ENCODE data around the gene SLC49A3. TPM values are rescaled to one million over a fixed set of nuclear protein-coding genes. Genes with fewer than 3 reads are reported as not detected.

The SLC49A3 gene
- total RNA-seq, 4 donors from 2014 or later = 9.4 to 21.1 (median 19.0) TPM

DNA sequence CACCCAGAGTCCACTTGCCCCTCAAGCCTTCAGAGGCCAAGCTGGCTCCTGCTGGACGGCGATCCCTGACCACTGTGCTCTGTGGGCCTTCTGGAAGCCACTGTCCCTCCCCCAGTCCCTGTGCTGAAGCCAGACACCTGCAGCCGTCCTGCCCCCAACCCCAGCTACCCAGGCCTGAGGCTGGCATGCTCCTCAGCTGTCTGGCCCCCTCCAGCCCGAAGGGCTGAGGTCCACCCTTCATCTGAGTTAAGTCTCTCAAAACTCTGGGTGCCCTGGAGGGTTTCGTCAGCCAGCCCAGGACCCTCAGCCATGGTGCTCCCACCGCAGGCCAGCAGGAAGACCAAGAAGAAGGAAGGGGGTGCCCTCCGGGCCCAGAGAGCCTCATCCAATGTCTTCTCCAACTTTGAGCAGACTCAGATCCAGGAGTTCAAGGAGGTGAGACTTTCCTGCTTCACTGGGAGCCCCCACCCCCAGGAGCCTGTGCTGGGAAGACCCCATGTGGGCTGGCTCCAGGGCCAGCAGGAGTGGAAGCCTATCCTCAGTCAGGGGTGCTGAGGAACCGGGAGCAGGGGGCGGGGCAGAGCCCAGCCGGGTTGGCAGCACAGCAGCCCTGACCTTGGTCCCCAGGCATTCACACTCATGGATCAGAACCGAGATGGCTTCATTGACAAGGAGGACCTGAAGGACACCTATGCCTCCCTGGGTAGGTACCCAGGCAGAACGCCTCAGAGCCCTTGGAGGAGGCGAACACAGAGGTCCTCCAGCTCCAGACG lies 10.4 kb downstream of the SLC49A3 start:
- TF ChIP-seq, protein P1, sequence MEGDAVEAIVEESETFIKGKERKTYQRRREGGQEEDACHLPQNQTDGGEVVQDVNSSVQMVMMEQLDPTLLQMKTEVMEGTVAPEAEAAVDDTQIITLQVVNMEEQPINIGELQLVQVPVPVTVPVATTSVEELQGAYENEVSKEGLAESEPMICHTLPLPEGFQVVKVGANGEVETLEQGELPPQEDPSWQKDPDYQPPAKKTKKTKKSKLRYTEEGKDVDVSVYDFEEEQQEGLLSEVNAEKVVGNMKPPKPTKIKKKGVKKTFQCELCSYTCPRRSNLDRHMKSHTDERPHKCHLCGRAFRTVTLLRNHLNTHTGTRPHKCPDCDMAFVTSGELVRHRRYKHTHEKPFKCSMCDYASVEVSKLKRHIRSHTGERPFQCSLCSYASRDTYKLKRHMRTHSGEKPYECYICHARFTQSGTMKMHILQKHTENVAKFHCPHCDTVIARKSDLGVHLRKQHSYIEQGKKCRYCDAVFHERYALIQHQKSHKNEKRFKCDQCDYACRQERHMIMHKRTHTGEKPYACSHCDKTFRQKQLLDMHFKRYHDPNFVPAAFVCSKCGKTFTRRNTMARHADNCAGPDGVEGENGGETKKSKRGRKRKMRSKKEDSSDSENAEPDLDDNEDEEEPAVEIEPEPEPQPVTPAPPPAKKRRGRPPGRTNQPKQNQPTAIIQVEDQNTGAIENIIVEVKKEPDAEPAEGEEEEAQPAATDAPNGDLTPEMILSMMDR (IDR thresholded peaks at IDR 0.05) = no peak
- no peak for DNase-seq (ENCODE audit: low spot score)
- no peak for ATAC-seq (ENCODE audit: low FRiP score)

DNA sequence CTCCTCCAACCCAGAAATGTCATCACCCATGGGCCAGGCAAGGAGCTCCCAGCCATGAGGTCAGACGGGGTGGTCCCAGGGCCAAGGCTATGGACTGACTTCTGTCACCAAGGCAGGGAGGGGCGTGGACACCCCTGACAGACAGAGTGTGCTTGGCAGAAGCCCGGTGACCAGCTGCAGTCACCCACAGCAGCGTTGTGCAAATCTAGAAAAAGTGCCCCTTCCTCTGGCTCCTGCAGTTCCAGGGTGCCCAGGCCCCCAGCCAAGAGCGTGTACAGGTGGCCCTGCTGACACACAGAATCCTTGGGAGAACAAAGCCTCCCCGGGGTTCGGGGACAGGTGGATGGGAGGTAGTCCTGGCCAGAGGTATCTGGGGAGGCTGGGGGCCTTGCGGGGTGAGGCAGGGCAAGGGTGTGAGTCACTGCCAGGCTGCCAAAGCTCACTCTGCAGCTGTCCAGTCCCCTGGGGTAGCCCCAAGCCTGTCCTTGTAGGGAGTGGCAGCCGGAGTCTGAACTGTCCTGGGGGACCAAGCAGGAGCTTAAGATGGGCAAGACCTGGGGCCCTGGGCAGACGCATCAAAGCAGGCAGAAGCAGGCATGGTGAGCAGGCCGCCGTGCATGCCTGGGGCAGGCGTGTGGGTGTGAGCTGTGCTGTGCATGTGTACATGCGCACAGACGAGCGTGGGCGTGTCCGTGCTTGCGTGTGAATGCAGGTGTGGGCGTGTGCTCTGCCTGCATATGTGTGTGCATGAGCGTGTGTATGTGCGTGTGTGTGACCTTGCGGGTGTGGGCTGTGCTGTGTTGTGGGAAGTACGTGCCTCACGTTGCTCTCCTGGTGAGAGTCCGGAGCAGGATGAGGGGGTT lies 11.3 kb downstream of the SLC49A3 start:
- TF ChIP-seq, protein P1 (IDR thresholded peaks at IDR 0.05) = no peak
- DNase-seq (ENCODE audit: low spot score) = no peak
- ATAC-seq (ENCODE audit: low FRiP score) = no peak

DNA sequence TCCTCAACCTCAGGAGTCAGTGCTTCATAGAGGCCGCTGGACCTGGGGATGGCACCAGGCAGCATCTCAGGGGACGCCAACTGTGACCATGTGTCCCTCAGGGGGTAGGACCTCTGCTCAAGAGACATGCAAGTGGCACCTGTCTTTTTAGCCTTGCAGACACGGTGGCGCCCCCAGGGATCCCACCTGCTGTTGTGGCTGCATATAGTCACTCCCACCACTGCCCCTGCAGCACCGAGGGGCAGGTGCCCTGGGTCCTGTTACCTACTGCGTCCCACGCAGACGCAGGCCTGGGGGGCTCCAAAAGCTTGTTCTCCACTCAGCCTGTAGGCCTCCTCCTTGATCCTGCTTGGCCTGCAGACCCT lies 12.1 kb downstream of the SLC49A3 start:
- no peak for ATAC-seq (ENCODE audit: low FRiP score)
- DNase-seq (ENCODE audit: low spot score) = no peak
- TF ChIP-seq, protein P1 (IDR thresholded peaks at IDR 0.05) = no peak

DNA sequence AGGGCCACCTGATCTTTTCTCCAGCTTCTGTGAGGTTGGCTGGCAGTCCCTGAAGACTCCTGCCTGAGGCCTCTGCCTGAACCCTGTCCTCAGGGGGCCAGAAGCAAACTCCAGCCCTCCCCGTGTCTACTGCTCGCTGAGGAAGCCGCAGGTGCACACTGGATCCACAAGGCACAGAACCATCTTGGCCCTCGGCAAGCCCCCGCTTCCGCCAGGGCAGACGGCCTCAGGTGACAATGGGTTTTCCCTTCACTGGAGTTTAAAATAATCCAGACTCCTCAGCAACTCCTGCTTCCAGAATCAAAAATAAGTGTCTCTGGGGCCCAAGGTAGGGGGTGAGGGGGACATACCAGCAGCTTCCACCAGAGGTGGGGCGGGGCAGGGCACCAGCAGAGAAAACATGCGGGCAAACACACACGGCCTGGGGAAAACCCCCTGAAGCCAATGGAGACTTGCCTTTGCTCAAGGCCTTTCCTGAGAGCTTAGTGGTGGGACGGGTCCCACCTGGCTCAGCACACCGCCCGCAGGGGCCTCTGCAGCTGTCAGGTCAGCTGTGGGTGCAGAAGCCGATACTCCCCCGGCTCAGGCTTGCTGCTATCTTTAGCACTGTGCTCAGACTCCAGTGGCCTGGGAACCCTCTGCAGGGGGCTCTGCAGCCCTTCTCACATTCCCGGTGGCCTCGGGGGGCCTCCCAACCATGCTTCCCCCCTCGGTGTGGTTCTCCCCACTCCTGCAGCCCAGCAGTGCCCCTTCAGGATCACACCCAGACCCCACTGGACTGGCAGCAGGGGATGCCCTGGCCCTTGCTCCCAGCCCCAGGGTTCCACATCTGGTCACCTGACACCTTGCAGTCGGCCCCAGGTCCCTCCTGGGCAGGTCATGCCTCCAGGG lies 12.7 kb downstream of the SLC49A3 start:
- TF ChIP-seq, protein P1 (IDR thresholded peaks at IDR 0.05) = no peak
- DNase-seq (ENCODE audit: low spot score) (no peak), ATAC-seq (ENCODE audit: low FRiP score) (no peak)

DNA sequence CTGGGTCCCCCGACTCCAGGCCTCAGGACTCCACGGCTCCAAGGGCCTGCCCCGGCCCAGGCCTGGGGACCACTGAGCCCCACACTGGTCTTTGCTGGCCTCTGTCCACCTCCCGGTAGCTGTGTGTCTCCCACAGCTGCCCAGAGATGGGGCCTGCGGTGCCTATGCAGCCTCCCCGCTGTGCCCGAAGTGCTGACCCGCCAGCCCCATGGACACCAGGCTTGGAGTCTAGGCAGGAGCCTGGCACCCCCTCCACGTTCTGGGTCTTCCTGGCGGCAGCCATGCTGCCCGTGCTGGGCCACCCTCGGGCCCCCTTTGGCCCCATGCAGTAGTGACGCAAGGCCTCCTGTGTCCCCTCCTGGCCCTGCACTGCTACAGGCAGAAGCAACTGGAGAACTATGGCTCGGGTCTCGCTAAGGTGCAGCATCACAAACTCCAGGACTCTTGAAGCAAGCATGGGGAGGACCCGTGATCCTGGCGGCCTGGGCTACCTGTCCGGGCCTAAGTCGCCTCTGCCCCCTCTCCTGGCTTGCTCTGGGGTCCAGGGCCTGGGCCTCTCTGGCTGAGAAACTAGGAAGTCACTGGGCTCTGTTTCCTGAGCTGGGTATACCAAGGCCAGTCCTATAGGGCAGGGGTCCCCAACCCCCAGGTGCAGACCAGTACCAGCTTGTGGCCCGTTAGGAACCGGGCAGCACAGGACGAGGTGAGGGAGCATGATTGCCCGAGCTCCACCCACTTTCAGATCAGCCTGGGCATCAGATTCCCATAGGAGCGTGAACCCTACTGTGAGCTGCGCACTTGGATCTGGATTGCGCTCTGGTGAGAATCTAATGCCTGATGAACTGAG lies 13.7 kb downstream of the SLC49A3 start:
- no peak for ATAC-seq (ENCODE audit: low FRiP score)
- TF ChIP-seq, protein P1 (IDR thresholded peaks at IDR 0.05) = no peak
- no peak for DNase-seq (ENCODE audit: low spot score)

Data from omental fat pad (tissue), 4 donors.